PC-3 (cell line): ENCODE measurements around the gene ALDOC. TPM values are rescaled to one million over a fixed set of nuclear protein-coding genes. Genes with fewer than 3 reads are reported as not detected.
A peak's percentile ranks its signal among the peaks of the same experiment; 100 is the strongest.

Experiments used
- ATAC-seq: fragments of 200-7000 bp; cut with Tn5 transposase; 2 replicates; pipeline ENCODE4 v1.9.1; 2020; ENCODE audit warnings: mild to moderate bottlenecking, moderate library complexity
- BruUV-seq: library from RNA; stranded (reverse); fragments of 400-500 nt; replicated peaks from 2 replicates; lab custom pipeline; 2021; lab: Mats Ljungman, UMichigan
- CTCF ChIA-PET: fragments of 300-600 bp; sonication (Branson Sonifier 250); formaldehyde crosslinking; loops from one replicate; lab custom pipeline; 2022; ENCODE audit warnings: antibody characterized with exemption; lab: Charles Lee
- POLR2A ChIA-PET: fragments of 300-600 bp; sonication (Branson Sonifier 250); formaldehyde crosslinking; loops from one replicate; lab custom pipeline; 2022; ENCODE audit warnings: antibody characterized with exemption; ENCODE audit not compliant: unreplicated experiment; lab: Charles Lee
- DNase-seq: peaks from one replicate; pipeline ENCODE4 v3.0.0-alpha.2; 2015
- H2AFZ ChIP-seq: fragments of 300-600 bp; sonication (generic); 2 replicates; pipeline ENCODE4 v1.6.0; 2016; ENCODE audit warnings: antibody characterized with exemption, low read length
- H3F3A ChIP-seq: fragments of 300-600 bp; sonication (generic); one replicate; pipeline ENCODE4 v1.6.0; 2017; ENCODE audit warnings: antibody characterized with exemption, low read length, control low read depth, mild to moderate bottlenecking; ENCODE audit not compliant: unreplicated experiment
- H3K27ac ChIP-seq: fragments of 300-600 bp; sonication (generic); 2 replicates; pipeline ENCODE4 v1.5.1; 2016; ENCODE audit warnings: mild to moderate bottlenecking, low read length
- H3K27me3 ChIP-seq: fragments of 300-600 bp; sonication (generic); 2 replicates; pipeline ENCODE4 v1.6.1; 2016; ENCODE audit warnings: low read length, mixed read lengths
- H3K36me3 ChIP-seq: fragments of 300-600 bp; sonication (generic); 2 replicates; pipeline ENCODE4 v1.6.1; 2016; ENCODE audit warnings: low read depth, mixed run types, low read length, mixed read lengths
- H3K4me1 ChIP-seq: fragments of 300-600 bp; sonication (generic); 2 replicates; pipeline ENCODE4 v1.5.1; 2016; ENCODE audit warnings: low read length; ENCODE audit not compliant: insufficient read depth
- H3K4me2 ChIP-seq: fragments of 300-600 bp; sonication (generic); 2 replicates; pipeline ENCODE4 v1.6.0; 2016; ENCODE audit warnings: low read length
- H3K4me3 ChIP-seq: fragments of 300-600 bp; sonication (generic); 2 replicates; pipeline ENCODE4 v1.5.1; 2016; ENCODE audit warnings: mild to moderate bottlenecking, low read length, mixed read lengths
- H3K79me2 ChIP-seq: fragments of 300-600 bp; sonication (generic); 2 replicates; pipeline ENCODE4 v1.6.1; 2017; ENCODE audit warnings: low read length, mixed read lengths
- H3K9ac ChIP-seq: fragments of 300-600 bp; sonication (generic); 2 replicates; pipeline ENCODE4 v1.6.0; 2016; ENCODE audit warnings: mild to moderate bottlenecking, low read length
- H3K9me2 ChIP-seq: fragments of 300-600 bp; sonication (generic); replicated peaks from 2 replicates; pipeline ENCODE4 v1.6.1; 2016; ENCODE audit warnings: mixed run types, low read length, mixed read lengths
- H3K9me3 ChIP-seq: fragments of 300-600 bp; sonication (generic); 2 replicates; pipeline ENCODE4 v1.6.1; 2016; ENCODE audit warnings: low read length, mixed read lengths
- H4K20me1 ChIP-seq: fragments of 300-600 bp; sonication (generic); 2 replicates; pipeline ENCODE4 v1.6.1; 2016; ENCODE audit warnings: low read length, mixed read lengths
- EZH2 ChIP-seq: fragments of 300-600 bp; sonication (generic); IDR thresholded peaks from one replicate; pipeline ENCODE4 v1.6.1; 2017; ENCODE audit warnings: antibody characterized with exemption, mild to moderate bottlenecking, low read length; ENCODE audit not compliant: unreplicated experiment
- EZH2phosphoT487 ChIP-seq: fragments of 300-600 bp; sonication (generic); IDR thresholded peaks from 2 replicates; pipeline ENCODE4 v1.6.1; 2018; ENCODE audit warnings: mild to moderate bottlenecking, antibody characterized with exemption, low read length, borderline replicate concordance
- intact Hi-C: fragments of 100-400 bp; cut with micrococcal nuclease; formaldehyde crosslinking; loops from 2 replicates; pipeline ENCODE4 v1.9.0; 2023
- total RNA-seq: library from RNA; depleted of rRNA; stranded (reverse); fragments of >200 nt; gene quantifications from 2 replicates; pipeline ENCODE4 v1.2.3, GENCODE V29; 2014
- TF ChIP-seq, protein P1 (sequence below): fragments of 300-600 bp; sonication (generic); conservative IDR thresholded peaks from 2 replicates; pipeline ENCODE4 v1.5.1; 2017; ENCODE audit warnings: antibody characterized with exemption, low read depth, mild to moderate bottlenecking, low read length

ALDOC gene
- total RNA-seq, 1 experiment from 2014 or later: 42.6 TPM

DNA sequence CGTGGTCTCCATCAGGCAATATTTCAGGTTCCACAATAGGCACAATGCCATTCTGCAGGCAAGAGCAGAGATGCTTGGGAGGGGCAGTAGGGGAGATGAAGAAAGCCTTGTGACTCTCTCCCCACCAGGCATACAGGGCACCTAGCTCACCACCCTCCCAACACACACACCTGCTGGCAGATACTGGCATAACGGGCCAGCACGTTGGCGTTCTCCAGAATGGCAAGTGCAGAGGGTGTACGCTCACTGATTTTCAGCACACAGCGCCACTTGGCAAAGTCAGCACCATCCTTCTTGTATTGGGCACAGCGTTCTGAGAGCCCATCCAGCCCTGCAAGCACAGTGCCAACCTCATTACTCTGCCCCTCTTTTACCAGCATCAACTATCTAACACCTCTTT, 2.2 kb downstream of the ALDOC start:
- no peaks in the 10 kb centered on the region for H3K9me3 ChIP-seq
- DNase-seq (no peak), ATAC-seq (no peak)
- no peaks in the 10 kb centered on the region for H4K20me1 ChIP-seq
- no peak overlapping the region for H3K4me2 ChIP-seq
- H3K36me3 ChIP-seq: peaks cover 6% of the 10 kb centered on the region; the same call in 1 of the 2 replicates
- no peaks in the 10 kb centered on the region for H3K27me3 ChIP-seq
- peaks cover 17% of the 10 kb centered on the region for H3K79me2 ChIP-seq
- ChIA-PET POLR2A (no interaction called here), CTCF (no interaction called here)
- H3K9ac ChIP-seq: no peak overlapping the region
- intact Hi-C loops: no loop called here
- BruUV-seq: no TSS peak
- no peak overlapping the region for H2AFZ ChIP-seq
- H3K4me3 ChIP-seq: no peak overlapping the region
- no peaks in the 10 kb centered on the region for H3K9me2 ChIP-seq
- H3K4me1 ChIP-seq: peaks cover 15% of the 10 kb centered on the region
- TF ChIP-seq EZH2phosphoT487: no peak
- TF ChIP-seq, protein P1, sequence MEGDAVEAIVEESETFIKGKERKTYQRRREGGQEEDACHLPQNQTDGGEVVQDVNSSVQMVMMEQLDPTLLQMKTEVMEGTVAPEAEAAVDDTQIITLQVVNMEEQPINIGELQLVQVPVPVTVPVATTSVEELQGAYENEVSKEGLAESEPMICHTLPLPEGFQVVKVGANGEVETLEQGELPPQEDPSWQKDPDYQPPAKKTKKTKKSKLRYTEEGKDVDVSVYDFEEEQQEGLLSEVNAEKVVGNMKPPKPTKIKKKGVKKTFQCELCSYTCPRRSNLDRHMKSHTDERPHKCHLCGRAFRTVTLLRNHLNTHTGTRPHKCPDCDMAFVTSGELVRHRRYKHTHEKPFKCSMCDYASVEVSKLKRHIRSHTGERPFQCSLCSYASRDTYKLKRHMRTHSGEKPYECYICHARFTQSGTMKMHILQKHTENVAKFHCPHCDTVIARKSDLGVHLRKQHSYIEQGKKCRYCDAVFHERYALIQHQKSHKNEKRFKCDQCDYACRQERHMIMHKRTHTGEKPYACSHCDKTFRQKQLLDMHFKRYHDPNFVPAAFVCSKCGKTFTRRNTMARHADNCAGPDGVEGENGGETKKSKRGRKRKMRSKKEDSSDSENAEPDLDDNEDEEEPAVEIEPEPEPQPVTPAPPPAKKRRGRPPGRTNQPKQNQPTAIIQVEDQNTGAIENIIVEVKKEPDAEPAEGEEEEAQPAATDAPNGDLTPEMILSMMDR: 0 out of 2 replicates have a peak, but pooled peaks have one; percentile 16
- no peak for TF ChIP-seq EZH2
- H3F3A ChIP-seq: no peaks in the 10 kb centered on the region
- H3K27ac ChIP-seq: no peak overlapping the region

- DNase-seq (no peak), ATAC-seq (no peak)
- H3K4me2 ChIP-seq: no peak overlapping the region
- TF ChIP-seq, protein P1: no peak
- TF ChIP-seq EZH2: no peak
- no peak for TF ChIP-seq EZH2phosphoT487
- CTCF ChIA-PET: no interaction called here
- H2AFZ ChIP-seq: no peak overlapping the region
- no peak overlapping the region for H3K27ac ChIP-seq
- POLR2A ChIA-PET: no interaction called here
- no peaks in the 10 kb centered on the region for H3F3A ChIP-seq
- peaks cover 1% of the 10 kb centered on the region; the same call in 1 of the 2 replicates for H3K36me3 ChIP-seq
- no peaks in the 10 kb centered on the region for H4K20me1 ChIP-seq
- peaks cover 22% of the 10 kb centered on the region for H3K79me2 ChIP-seq
- no peak overlapping the region for H3K9ac ChIP-seq
- H3K4me1 ChIP-seq: peaks cover 15% of the 10 kb centered on the region
- H3K9me2 ChIP-seq: no peaks in the 10 kb centered on the region
- intact Hi-C loops: no loop called here
- H3K27me3 ChIP-seq: no peaks in the 10 kb centered on the region
- H3K4me3 ChIP-seq: no peak overlapping the region
- no TSS peak for BruUV-seq
- no peaks in the 10 kb centered on the region for H3K9me3 ChIP-seq
These were observed 2.7 kb downstream of the ALDOC start for GRCh38 chr17:28573966-28574480.

DNA sequence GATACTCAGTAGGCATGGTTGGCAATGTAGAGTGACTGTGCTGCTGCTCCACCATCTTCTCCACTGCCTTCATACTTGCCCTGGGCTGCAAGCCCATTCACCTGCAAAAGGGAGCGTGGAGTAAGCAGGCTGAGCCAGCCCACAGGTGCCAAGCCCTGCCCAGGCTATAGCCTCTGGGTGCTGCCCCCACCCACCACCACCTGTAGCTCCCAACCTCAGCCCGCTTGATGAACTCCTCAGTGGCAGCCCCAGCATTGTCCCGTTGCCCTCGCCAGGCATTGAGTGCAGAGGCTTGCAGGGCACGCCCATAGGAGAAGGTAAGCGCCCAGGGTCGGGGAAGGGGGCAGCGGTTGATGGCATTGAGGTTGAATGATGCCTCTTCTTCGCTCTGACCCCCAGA, 3.2 kb downstream of the ALDOC start:
- no peaks in the 10 kb centered on the region for H3K9me2 ChIP-seq
- H3K4me3 ChIP-seq: no peak overlapping the region
- H3K9ac ChIP-seq: no peak overlapping the region
- no peaks in the 10 kb centered on the region; the same call in 1 of the 2 replicates for H3K36me3 ChIP-seq
- H3F3A ChIP-seq: no peaks in the 10 kb centered on the region
- H3K4me1 ChIP-seq: peaks cover 15% of the 10 kb centered on the region
- intact Hi-C loops: no loop called here
- ChIA-PET CTCF (no interaction called here), POLR2A (no interaction called here)
- H3K27ac ChIP-seq: no peak overlapping the region
- H4K20me1 ChIP-seq: no peaks in the 10 kb centered on the region
- no peak for DNase-seq
- ATAC-seq: no peak
- H3K27me3 ChIP-seq: no peaks in the 10 kb centered on the region
- H2AFZ ChIP-seq: no peak overlapping the region
- H3K79me2 ChIP-seq: peaks cover 23% of the 10 kb centered on the region
- BruUV-seq: no TSS peak
- H3K9me3 ChIP-seq: no peaks in the 10 kb centered on the region
- TF ChIP-seq EZH2phosphoT487 (no peak), EZH2 (no peak)
- TF ChIP-seq, protein P1: no peak
- no peak overlapping the region for H3K4me2 ChIP-seq
